ENCODE measurements around the gene MYO5B.
"Not testable (repeated sequence)": the region's sequence is repeated elsewhere in the genome, so short reads cannot be mapped to it uniquely, and the experiment has no call there.

MYO5B gene

DNA sequence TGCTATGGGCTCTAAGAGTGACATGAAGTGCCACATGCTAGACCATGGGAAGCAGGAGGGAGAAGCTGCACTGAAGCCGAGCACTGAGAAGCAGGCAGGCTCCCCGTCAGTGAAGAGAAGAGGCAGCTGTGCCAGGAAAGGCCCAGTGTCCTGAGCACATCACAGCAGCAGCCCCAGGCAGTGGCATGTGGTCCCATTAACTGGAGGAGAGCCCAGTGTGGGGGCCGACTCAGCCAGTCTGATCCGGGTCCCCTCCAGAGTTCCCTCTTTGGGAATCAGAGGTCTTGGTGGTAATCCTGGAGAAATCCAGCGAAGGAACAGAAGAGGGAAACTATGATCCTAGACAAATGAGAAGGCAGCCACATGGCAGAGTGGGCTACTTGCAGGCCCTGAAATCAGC lies 284.9 kb downstream of the MYO5B start:
- DNase-seq = no peak

DNA sequence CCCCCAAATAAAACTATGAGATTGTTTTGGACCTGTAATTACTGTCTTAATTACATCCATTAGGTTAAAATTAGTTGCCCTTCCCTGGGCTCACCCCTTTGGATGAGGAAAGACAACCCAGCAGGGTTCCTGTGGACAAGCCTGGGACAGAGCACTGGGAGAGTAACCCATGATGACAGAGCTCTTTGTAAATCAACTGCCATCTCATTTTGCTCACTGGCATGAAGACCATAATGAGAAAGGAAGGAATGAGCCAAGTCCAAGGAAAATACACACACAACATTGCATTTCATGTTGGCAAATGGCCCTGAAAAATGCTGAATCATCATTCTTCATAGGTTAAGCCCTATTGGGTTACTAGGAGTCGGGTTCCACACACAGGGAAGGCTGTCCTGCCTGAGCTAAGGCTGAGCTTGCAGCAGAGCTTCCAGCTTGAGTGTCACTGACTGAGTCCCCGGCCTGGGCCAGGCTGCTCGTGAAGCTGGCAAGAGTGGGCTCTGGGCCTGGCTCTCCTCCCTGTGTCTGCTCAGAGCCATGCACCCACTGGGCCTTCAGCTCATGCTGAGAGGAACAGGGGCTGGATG lies 287.5 kb downstream of the MYO5B start:
- no peak for DNase-seq

DNA sequence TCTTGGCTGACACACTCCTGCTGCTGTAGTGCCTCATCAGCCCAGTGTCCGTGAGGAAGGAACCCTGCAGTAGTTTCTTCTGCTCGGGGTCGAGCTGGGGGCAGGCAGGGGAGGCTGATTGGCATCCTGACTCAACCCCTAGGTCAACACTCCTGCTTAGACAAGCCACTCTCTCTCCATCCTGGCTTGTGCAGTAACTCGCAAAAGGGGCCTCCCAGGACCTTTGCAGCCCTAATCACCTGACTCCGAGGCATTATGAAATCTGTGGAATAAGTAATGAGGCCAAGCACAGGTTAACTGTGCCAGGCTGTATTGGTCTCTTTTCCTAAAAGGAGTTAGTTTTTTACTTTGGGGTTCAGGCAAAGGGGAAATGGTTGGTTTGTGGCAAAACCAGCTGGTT lies 289.2 kb downstream of the MYO5B start:
- no peak for DNase-seq

DNA sequence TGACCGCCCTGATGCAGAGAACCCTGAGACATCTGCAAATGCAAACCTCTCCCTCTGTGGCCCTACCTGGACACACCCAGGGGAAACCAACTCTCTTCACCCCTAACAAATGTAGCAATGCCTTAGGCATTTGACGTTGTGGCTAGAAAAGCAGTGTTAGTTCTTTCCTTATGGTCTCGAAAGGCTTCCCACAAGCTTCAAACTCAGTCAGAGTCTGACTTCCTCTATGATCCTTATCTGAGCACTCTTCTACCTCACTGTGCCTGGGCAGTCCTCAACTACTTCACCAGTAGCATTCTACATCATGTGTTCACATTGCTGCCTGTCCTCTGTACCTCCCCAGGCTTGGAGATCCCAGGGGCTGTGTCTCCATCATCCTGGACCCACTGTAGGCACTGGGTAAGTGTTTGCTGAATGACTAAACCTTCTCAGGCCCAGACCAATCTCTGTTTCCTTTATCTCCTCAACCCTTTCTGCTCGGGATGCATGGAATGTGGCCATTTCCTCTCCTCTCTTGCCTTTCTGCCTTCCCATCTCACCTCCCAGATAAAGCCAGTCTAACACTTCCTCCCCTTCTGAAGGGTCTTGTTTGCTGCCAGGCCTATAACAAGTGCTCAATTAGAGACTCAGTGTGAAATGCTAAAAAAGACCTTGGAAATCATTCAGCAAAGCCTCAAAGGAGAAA lies 289.9 kb downstream of the MYO5B start:
- no peak for DNase-seq

DNA sequence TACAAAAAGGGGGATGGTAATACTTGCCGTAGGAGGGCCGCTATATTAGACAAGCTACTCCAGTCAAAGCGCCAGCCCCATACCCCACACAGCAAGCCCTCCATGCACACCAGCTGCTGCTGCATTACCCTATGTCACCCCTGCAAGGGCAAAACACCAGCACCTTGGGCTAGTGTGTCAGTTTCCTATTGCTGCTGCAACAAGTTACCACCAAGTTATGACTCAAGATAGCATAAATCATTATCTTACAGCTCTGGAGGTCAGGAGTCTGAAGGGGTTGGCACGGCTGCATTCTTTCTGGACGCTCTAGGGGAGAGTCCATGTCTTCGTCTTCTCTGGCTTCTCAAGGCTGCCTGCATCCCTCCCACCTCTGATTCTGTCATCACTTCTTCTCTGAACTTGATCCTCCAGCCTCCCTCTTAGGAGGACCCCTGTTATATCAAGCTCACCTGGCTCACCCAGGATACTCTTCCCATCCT lies 293.0 kb downstream of the MYO5B start:
- no peak for DNase-seq

DNA sequence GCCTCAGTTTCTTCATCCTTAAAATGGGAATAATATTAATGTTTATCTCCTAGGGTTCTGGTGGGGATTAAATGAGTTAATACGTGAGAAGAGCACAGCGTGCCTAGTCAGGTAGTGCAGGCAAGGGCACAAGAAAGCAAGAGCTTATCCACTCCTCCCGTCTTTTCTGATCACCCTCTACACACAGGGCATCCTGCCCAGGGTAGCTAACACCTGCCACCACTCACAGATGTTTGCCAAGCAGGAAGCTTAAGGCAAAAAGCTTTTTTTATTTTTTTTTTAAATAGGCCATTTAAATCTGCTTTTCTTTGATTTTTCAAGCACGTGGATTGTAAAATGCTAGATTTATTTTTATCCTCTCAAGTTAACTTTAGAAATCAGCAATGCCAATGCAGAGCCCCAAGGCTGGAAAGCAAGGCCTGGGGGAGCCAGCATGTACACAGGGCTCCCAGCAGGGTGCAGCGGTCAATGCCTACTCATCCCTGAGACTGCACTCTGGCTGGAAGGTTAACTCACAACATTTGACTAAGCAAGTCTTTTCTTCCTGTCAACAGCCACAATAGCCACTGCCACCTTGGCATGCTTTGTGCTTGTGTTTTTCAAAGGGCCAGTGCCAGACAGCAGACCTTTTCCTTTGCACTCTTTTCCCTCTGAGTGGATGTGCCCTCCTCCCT lies 295.2 kb downstream of the MYO5B start:
- DNase-seq = no peak

DNA sequence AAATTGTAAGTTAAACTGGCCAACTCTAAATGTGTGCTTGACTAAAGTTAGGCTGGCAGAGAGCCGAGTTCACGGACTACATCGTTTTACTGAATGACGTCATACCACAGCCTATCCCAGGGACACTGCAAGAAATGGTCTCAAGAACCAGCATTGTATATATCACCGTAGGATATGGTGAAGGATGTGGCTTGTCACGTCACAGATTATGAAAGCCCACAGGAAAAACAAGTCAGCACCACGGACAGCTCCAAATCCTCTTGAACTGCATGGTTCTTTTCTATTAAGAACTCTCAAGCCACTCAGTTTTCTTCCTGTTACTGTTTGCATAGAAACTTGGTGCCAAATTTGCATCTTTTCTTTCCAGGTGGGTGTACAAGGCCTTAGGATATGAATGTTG lies 296.5 kb downstream of the MYO5B start:
- DNase-seq = peak; percentile 51

DNA sequence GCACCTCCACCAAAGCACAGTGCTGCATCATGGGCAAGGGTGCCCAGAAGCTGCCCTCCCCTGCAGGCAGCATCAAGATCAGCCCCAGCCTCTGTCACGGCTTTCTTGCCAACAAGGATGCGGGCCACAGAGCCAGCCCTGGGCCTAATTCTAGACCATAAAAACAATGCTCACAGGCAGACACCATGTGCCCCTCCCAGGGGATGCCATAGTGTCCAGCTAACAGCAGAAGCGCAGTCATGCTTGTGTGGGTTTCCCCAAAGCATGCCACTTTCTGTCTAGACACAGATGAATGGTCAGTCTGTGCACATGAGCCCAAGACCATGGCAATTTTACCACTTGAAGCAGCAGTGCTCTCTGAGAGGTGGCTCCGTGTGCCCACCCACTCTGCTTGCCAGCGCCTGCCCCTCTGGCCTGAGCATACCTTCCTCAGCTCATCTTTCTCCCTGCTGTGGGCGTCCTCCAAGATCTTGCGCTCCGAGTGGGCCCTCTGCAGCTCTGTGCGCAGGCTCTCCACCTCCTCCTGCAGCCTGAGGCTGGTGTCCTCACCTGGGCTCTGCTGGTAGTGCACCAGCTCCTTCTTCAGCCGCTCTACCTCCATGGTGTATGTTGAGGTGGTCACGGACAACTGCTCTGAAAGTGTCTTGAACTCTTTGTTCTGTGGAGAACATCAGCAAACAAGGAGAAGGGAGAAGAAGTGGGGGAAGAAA lies 300.3 kb downstream of the MYO5B start:
- no peak for DNase-seq

DNA sequence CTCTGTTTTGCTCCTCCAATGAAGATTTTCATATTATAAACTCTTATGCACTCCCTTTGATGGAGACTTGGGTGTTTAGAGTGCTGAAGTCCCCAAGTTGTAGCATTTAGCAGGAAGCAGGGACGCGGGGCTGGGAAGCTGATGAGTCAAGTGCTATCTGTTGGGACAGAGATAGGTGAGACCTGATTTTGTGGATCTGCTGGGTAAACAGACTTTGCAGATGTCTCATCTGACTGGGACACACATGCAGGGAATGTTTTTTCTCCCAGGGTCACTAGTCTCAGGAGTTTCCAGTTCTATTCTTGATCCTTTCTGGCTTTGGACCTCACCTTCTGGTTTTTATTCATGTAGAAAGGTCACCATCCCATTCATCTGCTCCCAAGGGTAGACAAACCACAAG lies 301.9 kb downstream of the MYO5B start:
- no peak for DNase-seq

DNA sequence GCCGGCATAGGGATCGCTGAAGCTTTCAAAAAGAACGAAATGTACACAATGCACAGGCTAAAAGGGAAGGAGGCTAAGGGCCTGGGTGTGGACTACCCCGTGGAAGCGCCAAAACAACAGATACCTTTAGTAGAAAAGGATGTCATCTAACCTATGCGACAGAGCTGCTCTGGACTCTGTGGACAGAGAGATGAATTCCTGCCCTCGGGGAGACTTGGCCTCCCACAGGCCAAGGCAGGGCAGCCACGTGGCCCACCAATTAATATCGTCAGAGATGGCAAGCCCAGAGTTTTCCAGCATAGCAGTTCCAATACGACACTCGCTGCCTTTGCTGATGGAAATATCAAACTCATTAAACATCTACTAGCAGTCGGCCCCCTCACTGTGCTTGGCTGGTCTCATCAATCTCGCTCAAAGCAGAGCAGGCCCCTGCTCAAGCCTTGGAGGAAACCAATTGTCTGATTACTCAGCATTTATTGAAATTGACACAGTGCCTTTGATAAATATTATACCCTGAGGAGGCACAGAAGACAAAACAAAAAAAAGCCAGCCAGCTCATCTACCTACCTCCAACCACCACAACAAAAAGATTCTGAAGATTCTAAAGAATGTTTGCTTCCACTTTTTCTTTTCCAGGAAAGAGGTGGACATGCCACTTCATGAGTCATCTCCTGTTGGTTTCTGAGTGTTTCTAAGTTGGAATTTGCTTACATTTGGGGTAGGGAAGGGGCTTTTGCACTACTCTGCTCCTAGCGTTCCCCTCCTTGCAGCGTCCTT lies 302.6 kb downstream of the MYO5B start:
- DNase-seq = no peak

DNA sequence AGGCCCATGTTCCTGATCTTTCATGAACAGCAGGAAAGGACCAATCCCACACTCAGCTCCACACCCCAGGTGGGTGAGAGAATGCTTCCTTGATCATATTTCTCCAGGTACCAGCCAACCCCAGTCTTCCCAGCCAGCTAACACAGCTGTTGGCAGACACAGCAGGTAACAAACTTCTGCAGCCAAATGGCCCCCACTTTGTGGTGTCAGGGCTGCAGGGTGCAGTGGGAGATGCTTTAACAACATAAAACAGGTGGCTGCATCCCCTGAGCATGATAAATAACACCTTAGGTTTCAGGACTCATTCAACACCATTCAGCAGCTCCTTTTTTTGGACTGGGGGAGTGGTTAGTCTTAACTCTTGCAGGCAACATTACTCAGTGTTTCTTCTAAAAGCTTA lies 304.9 kb downstream of the MYO5B start:
- DNase-seq = no peak

DNA sequence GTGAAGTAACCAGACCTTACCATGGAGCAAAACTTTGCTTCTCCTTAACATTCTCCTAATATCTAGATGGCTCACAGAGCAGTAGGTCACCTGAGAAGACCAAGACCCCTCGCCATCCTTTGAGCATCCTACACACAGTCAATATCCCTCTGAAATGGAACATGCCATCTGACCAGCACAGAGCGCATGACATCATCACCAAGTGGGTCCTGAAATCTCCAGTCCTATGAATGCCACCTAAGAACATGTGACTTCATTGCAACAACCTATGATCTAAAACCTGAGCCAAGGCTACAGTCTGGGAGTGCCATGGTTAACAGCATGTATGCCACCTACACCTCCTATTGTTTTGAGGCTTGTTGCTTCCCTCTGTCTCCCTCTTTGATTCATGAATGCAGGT lies 305.4 kb downstream of the MYO5B start:
- not testable (repeated sequence) for DNase-seq

DNA sequence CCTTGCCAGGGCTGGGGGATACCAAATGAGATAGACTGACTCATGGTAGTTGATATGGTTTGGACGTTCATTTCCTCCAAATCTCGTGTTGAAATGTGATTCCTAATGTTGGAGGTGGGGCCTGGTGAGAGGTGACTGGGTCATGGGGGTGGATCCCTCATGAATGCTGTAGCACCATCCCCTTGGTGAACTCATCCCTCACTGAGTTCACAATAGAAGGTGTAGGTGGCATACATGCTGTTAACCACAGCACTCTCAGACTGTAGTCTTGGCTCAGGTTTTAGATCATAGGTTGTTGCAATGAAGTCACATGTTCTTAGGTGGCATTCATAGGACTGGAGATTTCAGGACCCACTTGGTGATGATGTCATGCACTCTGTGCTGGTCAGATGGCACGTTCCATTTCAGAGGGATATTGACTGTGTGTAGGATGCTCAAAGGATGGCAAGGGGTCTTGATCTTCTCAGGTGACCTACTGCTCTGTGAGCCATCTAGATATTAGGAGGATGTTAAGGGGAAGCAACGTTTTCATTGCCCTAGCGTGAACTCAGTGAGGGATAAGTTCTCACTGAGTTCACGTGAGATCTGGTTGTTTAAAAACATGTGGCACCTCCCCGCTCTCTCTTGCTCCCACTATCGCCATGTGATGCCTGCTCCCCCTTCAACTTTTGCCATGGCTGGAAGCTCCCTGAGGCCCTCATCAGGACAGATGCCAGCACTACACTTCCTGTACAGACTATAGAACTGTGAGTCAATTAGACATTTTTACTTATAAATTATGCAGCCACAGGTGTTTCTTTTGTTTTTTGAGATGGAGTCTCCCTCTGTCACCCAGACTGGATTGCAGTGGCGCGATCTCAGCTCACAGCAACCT lies 307.8 kb downstream of the MYO5B start:
- DNase-seq = no peak

DNA sequence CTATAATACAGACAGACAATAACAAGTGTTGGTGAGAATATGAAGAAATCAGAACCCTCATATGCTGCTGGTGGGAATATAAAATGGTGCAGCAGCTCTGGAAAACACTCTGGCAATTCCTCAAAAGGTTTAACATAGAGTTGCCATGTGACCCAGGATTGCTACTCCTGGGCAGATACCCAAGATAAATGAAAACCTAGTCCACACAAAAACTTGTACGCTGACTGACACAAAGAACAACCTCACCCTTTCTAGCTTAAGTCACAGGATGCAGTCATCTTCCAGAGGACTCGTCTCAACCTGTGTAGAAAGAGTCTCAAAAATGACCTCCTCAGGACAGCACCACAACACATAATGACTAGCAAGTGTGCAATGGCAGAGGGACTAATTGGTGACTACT lies 310.0 kb downstream of the MYO5B start:
- no peak for DNase-seq

DNA sequence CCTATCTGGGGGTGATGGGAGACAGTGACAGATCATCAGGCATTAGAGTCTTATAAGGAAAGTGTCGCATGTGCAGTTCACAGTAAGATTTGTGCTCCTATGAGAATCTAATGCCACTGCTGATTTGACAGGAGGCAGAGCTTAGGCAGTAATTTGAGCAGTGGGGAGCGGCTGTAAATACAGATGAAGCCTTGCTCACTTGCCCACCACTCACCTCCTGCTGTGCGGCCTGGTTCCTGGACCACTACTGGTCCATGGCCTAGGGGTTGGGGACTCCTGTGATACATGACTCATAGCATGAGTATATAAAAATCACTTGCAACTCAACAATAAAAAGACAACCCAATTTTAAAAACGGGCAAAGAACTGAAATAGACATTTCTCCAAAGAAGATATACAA lies 310.5 kb downstream of the MYO5B start:
- no peak for DNase-seq

DNA sequence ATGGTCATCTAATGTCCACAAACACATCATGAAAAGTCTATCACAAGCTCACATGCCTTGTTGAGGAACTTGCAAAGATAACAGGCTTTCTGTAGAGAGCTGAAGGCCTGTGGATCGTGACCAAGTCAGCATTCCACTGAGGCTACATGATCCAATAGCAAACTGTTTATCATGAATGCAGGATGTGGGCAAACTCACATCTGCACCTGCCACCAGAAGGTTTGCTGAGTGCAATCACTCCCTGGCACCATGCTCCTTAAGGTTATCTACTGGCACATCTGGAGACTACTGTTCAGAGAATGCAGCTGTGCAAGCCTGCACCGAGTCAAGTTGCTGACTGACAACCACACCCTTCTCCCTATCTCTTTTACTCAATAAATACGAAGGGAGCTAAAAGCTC lies 314.3 kb downstream of the MYO5B start:
- DNase-seq = no peak

DNA sequence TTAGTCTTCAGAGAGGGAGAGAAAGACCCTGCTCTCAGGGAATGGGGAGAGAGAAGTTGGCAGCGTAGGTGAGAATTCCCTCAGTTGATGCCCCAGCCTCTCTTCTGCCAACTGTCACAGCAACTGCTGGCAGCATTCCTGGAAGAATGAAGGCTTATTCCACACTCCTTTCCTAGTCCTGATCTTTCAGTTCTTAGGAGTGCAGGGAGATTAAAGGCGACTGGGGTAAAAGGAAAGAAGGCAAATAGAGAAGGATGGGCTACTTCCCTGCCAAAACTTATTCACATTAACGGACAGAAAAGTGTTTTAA lies 315.7 kb downstream of the MYO5B start:
- DNase-seq = no peak

DNA sequence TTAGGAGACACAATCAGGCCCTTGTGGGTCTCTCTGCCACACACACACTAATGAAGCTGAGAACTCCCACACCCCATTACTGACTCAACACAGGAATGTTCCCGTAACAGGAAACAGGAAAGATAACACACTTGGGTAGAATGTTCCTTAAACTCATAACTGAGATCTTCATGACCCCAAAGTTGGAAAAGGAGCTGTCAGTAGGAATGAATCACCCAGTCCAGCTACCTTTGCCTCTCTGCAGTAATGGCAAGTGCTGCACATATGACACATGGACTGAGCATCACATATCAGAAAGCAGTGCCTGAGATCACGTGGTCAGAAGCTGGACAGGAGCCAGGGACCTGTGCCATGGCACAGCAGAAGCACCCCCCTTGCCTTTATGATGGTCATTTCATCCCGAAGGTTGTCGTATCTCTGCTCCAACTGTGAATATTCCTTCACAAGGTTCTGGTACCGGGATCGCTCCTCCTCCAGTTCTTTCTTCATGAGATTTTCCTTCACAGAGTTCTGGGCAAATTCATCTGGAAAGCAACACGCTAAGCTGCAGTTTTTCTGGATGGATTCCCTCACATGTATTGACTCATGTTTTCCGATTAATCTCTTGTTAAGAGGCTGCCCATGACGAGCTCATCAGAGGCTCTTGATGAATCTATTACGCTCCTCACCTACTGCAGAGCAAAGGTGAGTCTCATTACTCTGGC lies 316.2 kb downstream of the MYO5B start:
- DNase-seq = no peak

DNA sequence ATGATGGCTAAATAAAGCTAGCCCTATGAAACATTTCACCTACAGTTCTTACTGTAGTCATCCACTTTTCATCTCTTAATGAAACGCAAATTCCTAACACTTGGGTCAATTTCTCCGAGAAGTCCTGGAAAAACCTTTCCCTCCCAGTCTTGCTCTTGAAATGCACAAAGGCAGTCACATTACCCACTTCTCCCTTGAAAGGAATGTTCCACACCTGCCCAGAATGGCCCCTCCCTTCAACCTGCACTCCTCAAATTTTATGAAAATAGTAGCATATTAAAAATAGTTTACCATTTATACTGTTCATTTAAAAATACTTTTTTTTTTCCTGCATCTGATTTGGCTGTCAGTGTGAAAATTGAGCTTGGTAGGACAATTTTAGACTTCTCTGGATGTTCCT lies 316.9 kb downstream of the MYO5B start:
- DNase-seq = no peak

DNA sequence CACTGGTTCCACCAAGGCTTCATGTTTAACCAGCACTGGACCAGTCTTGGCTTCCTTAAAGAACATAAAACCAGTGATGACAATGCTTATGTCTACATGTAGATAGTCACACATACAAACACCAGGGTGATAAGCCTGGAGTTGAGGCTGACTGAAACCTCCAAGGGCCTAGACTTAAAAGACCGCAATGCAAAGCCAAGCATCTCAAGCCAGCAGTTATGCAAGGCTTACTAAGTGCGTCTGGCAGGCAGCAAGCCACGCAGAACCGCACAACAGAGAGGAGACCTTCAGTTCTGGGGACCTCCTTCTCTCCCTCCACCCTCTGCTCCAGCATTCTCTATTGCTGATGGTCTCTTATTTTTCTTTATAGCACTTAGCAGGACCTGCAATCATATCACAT lies 318.4 kb downstream of the MYO5B start:
- DNase-seq = no peak

DNA sequence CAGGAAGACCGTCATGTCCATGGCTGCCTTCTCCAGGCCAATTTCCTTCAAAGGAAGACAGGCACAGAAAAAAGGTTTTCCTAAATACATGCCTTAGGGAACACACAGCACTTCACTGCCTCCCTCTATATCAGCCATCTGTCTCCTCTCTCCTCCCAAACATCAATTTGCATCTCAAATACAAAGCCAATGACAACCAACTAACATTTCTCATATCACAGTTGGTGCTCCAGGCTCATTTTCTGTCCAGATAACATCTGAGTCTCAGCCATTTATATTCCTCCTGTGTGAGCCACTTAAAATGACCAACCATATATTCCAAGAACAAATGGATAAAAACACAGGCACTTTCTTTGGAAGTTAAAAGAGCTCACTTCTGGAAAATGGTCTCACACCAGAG lies 319.2 kb downstream of the MYO5B start:
- no peak for DNase-seq

DNA sequence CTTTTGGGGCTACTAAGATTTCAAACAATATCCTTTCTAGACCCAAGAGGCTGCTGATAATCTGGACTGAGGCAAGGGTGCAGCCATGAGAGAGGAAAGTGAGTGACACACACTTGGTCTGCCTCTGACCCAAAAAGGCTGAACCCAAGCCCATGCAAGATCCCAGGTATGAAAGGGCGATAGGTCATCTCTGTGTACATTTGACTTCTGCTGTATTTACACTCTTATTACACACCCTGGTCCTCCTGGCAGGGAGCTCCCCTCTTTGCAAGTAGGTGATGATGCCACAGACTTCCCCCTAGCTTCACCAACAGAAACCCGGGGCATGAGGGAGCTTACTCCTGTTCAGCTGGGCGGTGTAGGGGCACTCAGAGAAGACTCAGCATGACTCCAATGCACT lies 319.8 kb downstream of the MYO5B start:
- DNase-seq = no peak

All from suppressor macrophage treated with lipopolysaccharide for 4 hours (primary cell).